ENCODE data around the gene CFAP46. TPM values are rescaled to one million over a fixed set of nuclear protein-coding genes. Genes with fewer than 3 reads are reported as not detected.

CFAP46 gene
- total RNA-seq, 1 experiment from 2014 or later, result 3.3 TPM

- Mint-ChIP-seq H3K27ac (peak overlapping the region; percentile 53), H3K27me3 (ENCODE audit: low read depth) (no peaks in the 10 kb centered on the region; the same call in 1 of the 2 replicates), H3K36me3 (peaks cover 21% of the 10 kb centered on the region), H3K9me3 (peaks cover 20% of the 10 kb centered on the region), H3K4me3 (no peak overlapping the region), H3K4me1 (no peaks in the 10 kb centered on the region)
- DNase-seq (ENCODE audit: low spot score) (no peak), ATAC-seq (no peak)
- POLR2A ChIA-PET, result no interaction called here
- no peak for TF ChIP-seq AR (CRISPR knock-in tag; IDR thresholded peaks at IDR 0.05)
- TF ChIP-seq OVOL2 (CRISPR knock-in tag; IDR thresholded peaks at IDR 0.05; ENCODE audit: borderline replicate concordance), result no peak
- TF ChIP-seq ETV6 (CRISPR knock-in tag; IDR thresholded peaks at IDR 0.05), result no peak
- TF ChIP-seq SMAD3 (CRISPR knock-in tag; IDR thresholded peaks at IDR 0.05; ENCODE audit: borderline replicate concordance), result no peak
- no peak for TF ChIP-seq MLX (CRISPR knock-in tag; IDR thresholded peaks at IDR 0.05)
- no peak for TF ChIP-seq TCF7 (CRISPR knock-in tag; IDR thresholded peaks at IDR 0.05; ENCODE audit: low read depth)
- no peak for TF ChIP-seq E2F4 (CRISPR knock-in tag; IDR thresholded peaks at IDR 0.05; ENCODE audit: borderline replicate concordance, low read depth)
- no peak for TF ChIP-seq ZMAT4 (CRISPR knock-in tag; IDR thresholded peaks at IDR 0.05)
- no peak for TF ChIP-seq RELA (CRISPR knock-in tag; IDR thresholded peaks at IDR 0.05; ENCODE audit: borderline replicate concordance)
- no peak for TF ChIP-seq USF1 (CRISPR knock-in tag; IDR thresholded peaks at IDR 0.05)
- no peak for TF ChIP-seq SP1 (CRISPR knock-in tag; conservative IDR thresholded peaks at IDR 0.05)
- no peak for TF ChIP-seq JUN (CRISPR knock-in tag; IDR thresholded peaks at IDR 0.05)
- TF ChIP-seq MXD4 (CRISPR knock-in tag; IDR thresholded peaks at IDR 0.05; ENCODE audit: borderline replicate concordance), result no peak
- TF ChIP-seq ZNF532 (CRISPR knock-in tag; IDR thresholded peaks at IDR 0.05; ENCODE audit: borderline replicate concordance), result no peak
- no peak for TF ChIP-seq ATF1 (CRISPR knock-in tag; IDR thresholded peaks at IDR 0.05)
- TF ChIP-seq MYBL2 (CRISPR knock-in tag; IDR thresholded peaks at IDR 0.05), result no peak
- no peak for TF ChIP-seq ELF4 (CRISPR knock-in tag; IDR thresholded peaks at IDR 0.05; ENCODE audit: low read depth)
- TF ChIP-seq JAZF1 (CRISPR knock-in tag; IDR thresholded peaks at IDR 0.05), result no peak
- no peak for TF ChIP-seq HMGA2 (CRISPR knock-in tag; IDR thresholded peaks at IDR 0.05)
- TF ChIP-seq FOXP4 (CRISPR knock-in tag; IDR thresholded peaks at IDR 0.05), result no peak
- CTCF ChIA-PET, result no interaction called here
These were observed 178.3 kb downstream of the CFAP46 start for GRCh38 chr10:132764108-132764507.
